NCI-H2227 (cell line): ENCODE data around the gene CTAGE9.
"Not testable (repeated sequence)": the region's sequence is repeated elsewhere in the genome, so short reads cannot be mapped to it uniquely, and the experiment has no call there.

Source experiments
- DNase-seq: peaks from one replicate; lab custom pipeline; 2025; ENCODE audit not compliant: unreplicated experiment; lab: John Stamatoyannopoulos, UW

Gene CTAGE9

GRCh38 chr6:131710917-131711316 is at the start of gene CTAGE9:
CTAGE9 (minus strand) TSS chr6:131711017; CDS start chr6:131711017, 0 bp downstream.
- DNase-seq, result not testable (repeated sequence)

GRCh38 chr6:131758920-131759319 is 48.1 kb upstream of the CTAGE9 start:
- DNase-seq, result no peak

GRCh38 chr6:131756039-131756438 is 45.2 kb upstream of the CTAGE9 start:
- no peak for DNase-seq

GRCh38 chr6:131755597-131755996 is 44.8 kb upstream of the CTAGE9 start:
- DNase-seq, result no peak

GRCh38 chr6:131754715-131755567 is 44.1 kb upstream of the CTAGE9 start:
- DNase-seq, result no peak

- no peak for DNase-seq
These were observed 43.3 kb upstream of the CTAGE9 start for GRCh38 chr6:131754088-131754487.

- DNase-seq, result not testable (repeated sequence)
These were observed 40.3 kb upstream of the CTAGE9 start for GRCh38 chr6:131751012-131751715.

- no peak for DNase-seq
These were observed 38.2 kb upstream of the CTAGE9 start for GRCh38 chr6:131749023-131749422.

- DNase-seq, result no peak
These were observed 37.1 kb upstream of the CTAGE9 start for GRCh38 chr6:131747821-131748353.

GRCh38 chr6:131745476-131745875 is 34.7 kb upstream of the CTAGE9 start:
- no peak for DNase-seq

GRCh38 chr6:131744432-131745287 is 33.8 kb upstream of the CTAGE9 start:
- no peak for DNase-seq

- no peak for DNase-seq
These were observed 31.0 kb upstream of the CTAGE9 start for GRCh38 chr6:131741688-131742393.

- DNase-seq, result no peak
These were observed 29.3 kb upstream of the CTAGE9 start for GRCh38 chr6:131740161-131740560.

- DNase-seq, result no peak
These were observed 28.3 kb upstream of the CTAGE9 start for GRCh38 chr6:131739136-131739535.

GRCh38 chr6:131736811-131737210 is 26.0 kb upstream of the CTAGE9 start:
- no peak for DNase-seq

GRCh38 chr6:131736003-131736596 is 25.3 kb upstream of the CTAGE9 start:
- DNase-seq, result no peak

- no peak for DNase-seq
These were observed 22.7 kb upstream of the CTAGE9 start for GRCh38 chr6:131733376-131734016.

- no peak for DNase-seq
These were observed 20.4 kb upstream of the CTAGE9 start for GRCh38 chr6:131731224-131731623.

- no peak for DNase-seq
These were observed 19.4 kb upstream of the CTAGE9 start for GRCh38 chr6:131730264-131730663.

- DNase-seq, result no peak
These were observed 18.7 kb upstream of the CTAGE9 start for GRCh38 chr6:131729550-131729949.
